NCI-H2029 treated with DMSO at 0.1 percent for 48 hours (cell line): ENCODE data around the gene OSBP2.
A peak's percentile ranks its signal among the peaks of the same experiment; 100 is the strongest.
"Not testable (repeated sequence)": the region's sequence is repeated elsewhere in the genome, so short reads cannot be mapped to it uniquely, and the experiment has no call there.

Experiments used
- DNase-seq: peaks from one replicate; lab custom pipeline; 2025; lab: John Stamatoyannopoulos, UW

OSBP2 gene

DNA sequence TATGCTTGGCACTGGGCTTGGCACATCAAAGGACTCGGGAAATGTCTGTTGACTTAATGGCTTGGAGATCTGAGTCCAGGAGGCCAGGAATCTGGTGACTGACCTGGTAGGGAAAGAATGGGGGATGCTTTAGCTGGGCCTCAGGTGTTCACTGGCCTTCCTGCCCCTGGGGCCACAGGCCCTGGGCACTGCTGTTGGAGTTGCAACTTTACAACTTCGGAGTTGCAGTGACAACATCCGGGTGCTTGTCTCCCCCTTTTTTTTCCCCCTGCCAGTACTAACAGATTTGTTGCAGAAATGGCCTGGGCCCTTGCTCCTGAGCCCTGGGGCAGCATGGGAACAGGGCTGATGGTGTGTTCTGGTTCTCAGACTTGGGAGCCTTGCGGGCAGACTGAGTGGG lies 23.8 kb downstream of the OSBP2 start:
- no peak for DNase-seq

DNA sequence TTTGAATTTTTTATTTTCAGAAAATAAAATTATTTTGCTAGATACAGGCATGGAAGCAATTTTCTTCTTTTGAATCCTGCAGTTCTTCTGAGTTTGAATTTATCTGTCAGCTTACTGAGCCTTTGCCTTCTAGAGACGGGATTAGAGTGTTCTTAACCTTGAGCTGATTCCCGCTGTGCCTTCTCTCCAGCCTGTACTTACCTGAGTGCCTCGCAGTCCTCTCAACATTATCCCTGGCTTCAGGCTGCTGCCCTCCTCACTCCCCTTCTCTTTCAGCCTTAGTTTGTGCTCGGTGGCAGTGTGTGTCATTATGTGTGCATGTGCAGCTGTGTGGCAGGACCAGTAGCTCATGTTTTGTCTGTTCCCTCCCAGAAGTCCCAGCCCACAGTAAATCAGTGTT lies 24.3 kb downstream of the OSBP2 start:
- DNase-seq: no peak

DNA sequence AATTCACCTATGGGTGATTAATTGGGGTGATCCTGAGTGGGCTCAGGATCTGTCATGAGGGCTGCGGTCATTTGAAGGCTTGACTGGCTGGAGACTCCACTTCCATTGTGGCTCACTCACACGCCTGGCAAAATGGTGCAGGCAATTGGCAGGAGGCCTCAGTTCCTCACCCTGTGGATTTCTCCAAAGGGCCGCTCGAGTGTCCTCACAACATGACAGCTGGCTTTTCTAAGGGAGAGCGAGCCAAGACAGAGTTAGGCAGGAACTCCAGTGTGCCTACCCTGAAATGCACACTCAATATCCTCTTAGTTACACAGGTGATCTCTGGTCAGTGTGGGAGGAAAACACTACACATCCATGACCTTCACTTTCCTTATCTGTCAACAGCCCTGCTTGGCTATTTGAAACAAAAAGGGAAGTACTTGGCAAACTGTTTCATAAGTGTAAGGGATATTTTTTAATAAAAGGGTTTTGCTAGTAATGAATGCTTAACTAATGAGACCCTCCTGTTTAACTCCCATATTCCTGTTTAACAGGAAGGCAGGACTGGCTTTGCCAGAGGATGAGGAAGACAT lies 25.7 kb downstream of the OSBP2 start:
- no peak for DNase-seq

DNA sequence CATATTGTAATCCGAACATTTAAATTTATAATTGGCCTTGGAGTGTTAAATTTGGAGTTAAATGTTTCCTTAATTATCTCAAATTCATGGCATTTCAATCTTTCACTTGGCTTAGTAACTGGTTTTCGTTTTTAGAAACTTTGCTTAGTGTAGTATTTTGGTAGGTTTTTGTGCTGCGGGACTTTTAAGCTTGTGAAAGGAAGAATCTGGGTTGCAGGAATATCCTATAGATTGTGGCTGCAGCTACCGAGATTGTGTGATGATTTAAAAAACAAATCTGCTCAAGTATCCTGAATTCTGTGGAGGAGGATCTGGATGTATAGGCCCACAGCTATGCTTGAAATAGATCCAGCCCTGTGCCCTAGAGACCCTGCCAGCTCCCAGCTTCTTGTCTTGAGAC lies 27.1 kb downstream of the OSBP2 start:
- no peak for DNase-seq

DNA sequence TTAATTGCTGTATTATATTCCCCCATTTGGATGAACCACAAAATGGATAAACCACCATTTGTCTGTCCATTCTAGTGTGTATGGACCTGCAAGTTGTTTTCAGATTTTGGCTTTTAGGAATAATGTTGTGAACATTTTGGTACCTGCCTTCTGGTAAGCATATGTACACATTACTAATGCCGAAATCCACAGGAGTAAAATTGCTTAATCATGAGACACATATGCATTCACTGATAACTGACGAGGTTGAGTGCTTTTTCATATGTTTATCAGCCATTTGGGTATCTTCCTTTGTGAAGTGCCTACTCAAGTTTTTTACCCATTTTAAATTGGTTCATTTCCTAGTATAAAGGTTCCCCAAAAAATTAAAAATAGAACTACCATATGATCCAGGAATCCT lies 34.2 kb downstream of the OSBP2 start:
- DNase-seq: no peak

DNA sequence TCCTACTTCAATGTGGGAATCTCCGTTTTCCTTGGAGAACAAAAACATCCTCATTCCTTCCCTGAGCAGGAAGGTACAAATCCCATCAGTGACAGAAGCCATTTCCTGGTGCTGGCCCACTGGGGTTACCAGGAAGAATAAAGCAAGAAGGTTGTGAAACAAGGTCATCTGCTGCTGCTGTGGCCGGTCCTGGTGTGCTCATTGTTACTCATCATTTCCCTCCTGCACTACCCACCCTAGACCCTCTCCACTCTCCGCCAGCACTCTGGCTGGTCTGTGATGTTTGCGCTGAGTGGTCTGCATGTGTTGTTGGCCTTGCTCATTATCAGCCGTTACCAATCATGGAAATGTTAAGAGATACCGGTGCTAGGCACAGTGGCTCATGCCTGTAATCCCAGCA lies 37.0 kb downstream of the OSBP2 start:
- DNase-seq: no peak

DNA sequence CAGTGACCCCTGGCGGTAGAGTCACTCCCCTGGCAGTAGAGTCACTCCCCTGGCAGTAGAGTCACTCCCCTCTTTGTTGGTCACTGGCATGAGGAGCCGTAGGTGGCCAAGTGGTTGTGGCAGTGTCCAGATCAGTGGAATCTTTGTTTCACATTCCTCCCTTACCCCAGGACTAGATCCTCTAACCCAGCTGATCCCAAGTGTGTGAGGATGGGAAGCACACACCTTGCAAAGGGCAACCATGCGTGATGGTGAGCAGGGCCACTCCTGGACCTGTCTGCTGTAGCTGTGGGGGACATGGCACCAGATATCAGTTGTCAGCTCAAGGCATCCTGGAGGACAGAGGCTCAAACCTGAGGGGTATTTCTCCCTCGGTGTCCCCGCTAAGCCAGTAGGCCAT lies 37.8 kb downstream of the OSBP2 start:
- no peak for DNase-seq

DNA sequence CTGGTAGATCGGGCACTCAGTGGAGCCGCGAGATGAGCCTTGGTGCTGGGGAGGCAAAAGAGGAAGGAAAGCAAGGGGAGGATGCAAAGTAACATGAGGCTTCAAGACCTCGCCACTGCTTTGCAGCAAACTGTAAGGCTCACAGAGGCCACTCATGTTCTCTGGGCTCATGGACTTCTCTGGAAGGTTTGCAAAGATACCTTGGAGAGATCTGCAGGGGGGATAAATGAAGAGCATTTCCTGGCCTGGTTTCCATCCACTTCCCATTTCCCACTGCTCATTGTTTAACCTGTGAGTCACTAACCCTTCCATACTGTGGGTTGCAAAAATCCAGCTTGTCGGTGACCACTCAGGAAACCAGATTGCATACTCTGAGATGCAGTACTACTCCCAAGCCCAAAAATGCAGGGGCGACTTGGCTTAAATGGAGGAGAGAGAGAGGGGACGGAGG lies 38.5 kb downstream of the OSBP2 start:
- DNase-seq: no peak

DNA sequence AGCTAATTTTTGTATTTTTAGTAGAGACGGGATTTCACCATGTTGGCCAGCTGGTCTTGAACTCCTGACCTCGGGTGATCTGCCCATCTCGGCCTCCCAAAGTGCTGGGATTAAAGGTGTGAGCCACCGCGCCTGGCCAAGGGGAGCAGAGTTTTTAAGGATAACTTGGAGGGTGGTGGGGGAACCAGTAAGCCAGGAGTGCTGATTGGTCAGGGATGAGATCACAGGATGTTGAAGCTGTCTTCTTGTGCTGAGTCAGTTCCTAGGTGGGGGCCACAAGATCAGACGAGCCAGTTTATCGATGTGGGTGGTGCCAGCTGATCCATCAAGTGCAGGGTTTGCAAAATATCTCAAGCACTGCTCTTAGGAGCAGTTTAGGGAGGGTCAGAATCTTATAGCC lies 45.3 kb downstream of the OSBP2 start:
- DNase-seq: not testable (repeated sequence)

DNA sequence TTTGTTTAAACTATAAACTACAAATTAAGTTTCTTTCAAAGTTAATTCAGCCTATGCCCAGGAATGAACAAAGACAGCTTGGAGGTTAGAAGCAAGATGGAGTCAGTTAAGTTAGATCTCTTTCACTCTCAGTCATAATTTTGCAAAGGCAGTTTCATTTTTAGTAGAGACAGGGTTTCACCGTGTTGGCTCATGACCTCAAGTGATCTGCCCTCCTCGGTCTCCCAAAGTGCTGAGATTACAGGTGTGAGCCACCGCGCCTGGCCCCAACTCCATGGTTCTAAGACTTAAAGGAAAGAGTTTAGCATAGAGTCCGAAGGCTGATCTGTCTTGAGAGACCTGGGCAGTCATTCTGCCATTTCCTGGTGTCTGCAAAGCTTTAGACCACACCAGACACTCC lies 45.8 kb downstream of the OSBP2 start:
- DNase-seq: not testable (repeated sequence)

DNA sequence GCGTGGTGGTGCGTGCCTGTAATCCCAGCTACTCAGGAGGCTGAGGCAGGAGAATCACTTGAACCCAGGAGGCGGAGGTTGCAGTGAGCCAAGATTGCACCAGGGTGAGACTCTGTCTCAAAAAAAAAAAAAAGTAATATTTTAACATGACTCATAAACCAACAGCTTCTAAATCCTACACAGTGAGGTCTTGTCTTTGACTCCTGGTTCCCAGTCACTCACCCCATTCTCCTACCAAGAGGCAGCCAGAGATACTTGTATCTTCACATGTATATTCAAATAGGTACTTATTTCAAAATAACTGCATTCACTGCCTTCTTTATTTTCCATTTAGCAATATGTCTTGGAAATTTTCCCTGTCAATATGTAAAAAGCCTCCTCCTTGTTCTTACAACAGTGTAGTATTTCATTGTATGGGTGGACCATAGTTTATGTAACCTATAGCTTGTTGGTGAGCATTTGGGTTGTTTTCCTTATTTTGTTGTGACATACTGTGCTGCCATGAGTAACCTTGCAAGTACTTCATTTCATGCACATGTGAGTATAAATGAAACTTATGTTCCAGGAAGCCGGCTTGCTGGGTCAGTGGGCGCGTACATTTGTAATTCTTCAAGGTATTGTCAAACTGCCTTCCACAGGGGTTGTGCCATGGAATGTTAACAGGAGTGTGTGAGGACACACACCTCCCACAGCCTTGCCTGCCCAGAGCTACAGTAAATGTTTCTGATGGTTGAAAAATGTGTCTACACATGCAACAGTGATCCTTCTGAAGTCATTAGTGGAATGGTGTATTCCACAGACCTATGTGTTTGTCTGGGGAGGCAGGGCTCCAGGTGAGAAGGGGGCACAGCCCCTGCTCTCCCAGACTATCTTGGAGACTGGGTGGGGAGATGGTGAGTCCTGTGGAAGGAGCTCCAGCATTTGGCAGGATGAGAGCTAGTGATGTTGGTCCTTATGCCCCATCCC lies 47.9 kb downstream of the OSBP2 start:
- no peak for DNase-seq

DNA sequence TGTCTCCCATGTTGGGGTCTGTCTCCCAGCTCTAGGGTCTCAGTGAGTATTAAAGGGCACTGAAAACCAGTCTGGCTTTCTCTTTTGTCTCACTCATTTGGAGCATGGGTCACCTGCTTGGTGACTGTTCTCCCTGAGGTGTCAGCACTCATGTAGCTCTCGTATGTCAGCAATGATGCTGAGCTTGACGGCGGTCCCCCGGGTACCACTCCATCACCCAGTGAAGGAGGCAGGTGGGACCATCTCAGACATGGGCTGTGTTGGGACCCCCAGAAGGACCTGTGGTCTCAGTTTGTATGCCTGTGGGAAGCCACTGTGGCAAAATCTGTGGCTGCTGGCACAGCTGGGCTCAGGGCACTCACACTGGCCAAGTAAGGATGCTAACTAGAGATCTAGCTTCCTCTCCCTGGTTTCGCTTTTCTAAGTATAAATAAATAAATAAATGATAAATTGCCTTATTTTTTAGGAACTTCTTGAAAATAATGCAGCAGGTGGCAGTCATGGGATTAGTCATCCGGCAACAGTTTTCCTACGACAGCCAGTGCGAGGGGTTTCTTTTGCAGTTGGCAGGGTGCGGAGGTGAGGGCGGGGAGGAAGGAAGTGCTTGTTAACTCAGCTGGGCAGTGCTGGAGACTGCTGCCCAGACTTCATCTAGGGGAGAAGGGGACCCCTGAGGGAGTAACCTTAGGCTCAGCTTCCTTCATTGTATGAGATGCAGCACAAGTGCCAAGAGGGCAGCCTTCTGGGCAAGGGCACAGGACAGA lies 48.8 kb downstream of the OSBP2 start:
- DNase-seq: no peak

DNA sequence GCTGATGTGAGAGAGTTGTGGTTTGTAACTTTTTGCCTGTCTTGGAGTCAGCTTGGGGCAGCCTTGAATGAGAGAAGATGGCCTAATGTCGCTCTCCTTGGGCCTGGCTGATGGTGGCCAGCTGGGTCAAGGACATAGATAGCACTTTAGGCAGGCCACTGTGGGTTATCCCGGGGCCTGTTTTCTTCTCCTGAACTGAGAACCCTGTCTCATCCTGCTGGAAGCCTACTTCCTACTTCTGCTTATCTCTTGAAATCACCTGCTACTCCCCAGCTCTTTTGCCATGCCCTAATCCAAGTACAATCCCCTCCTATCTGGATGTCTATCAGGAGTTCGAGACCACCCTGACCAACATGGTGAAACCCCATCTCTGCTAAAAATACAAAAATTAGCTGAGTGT lies 49.5 kb downstream of the OSBP2 start:
- DNase-seq: no peak

DNA sequence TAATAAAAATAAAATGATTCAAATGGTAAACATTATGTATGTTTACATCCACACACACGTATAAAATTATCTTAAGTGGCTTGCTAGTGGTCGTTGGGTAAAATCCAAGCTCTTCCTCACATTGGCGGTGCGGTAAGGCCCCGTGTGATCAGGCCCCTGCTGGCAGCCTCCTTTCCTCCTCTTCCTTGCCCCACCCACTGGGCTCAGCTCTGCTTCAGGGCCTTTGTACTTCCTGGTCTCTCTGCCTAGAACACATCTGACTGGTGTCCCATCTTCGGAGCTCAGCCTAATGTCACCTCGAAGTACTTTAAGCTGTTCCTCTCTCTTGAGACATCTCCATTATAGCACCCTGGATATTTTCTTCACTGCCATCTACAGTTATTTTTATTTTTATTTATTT lies 52.8 kb downstream of the OSBP2 start:
- no peak for DNase-seq

DNA sequence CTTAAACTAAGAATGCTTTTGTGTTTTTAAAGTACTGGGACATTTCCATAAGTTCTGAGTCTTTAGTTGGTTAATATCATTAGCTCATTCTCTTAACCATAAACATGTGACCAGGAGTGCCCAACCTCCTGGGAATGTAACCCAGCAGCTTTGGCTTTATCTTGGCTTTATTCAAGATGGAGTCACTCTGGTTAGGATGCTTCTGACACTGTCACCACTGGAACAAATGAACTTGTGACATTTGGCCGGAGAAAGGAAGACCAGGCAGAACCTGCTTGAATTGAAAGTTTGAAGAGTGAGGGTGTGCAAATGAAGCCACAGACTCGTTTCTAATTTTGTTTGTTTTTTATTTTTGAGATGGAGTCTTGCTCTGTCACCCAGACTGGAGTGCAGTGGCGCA lies 54.6 kb downstream of the OSBP2 start:
- no peak for DNase-seq

DNA sequence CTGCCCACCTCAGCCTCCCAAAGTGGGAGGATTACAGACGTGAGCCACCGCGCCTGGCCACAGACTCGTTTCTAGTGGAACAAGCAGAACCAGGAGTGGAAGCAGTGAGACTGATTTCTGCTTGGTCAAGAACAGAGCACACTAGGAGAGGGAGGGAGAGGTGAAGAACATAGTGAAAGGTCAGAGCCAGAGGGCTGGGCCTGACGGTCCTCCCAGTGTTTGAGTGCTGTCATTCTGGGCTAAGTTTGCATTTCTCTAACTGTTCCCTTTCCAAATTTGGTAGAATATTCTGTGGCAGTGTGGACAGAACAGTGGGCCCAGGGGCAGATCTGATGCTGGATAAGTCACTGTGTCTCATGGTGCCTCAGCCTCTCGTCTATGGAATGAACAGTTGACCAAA lies 55.2 kb downstream of the OSBP2 start:
- no peak for DNase-seq

DNA sequence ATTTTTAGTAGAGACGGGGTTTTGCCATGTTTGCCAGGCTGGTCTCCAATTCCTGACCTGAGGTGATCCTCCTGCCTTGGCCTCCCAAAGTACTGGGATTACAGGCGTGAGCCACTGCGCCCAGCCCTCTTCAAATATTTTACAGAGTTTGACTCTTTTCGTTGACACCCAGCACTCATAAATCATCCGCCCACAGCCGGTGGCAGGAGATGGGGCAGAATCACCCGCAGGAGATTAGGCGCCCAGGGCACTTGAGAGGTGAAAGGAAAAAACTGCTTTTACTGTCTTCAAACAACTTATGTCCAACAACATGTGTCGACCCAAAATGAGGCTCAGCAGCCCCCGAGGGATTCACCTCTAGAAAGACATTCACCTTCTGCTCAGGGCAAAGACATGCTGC lies 56.9 kb downstream of the OSBP2 start:
- no peak for DNase-seq

DNA sequence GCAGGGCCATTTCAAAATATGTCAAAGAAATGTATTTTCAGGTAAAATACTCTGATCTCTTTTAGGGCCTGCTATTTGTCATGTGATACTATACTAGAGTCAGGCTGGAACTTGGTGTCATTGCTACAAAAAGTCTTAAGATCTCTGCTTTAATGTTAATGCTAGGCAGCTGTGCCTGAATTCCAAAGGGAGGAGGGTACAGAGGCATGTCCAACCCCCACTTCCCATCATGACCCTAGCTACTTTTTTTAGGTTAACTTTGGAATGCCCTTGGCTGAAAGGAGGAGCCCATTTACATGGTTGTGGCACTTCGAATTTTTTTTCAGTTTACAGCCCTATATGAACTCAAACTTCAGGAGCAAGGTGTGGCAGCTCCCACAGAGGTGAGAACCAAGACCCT lies 58.1 kb downstream of the OSBP2 start:
- DNase-seq: no peak

DNA sequence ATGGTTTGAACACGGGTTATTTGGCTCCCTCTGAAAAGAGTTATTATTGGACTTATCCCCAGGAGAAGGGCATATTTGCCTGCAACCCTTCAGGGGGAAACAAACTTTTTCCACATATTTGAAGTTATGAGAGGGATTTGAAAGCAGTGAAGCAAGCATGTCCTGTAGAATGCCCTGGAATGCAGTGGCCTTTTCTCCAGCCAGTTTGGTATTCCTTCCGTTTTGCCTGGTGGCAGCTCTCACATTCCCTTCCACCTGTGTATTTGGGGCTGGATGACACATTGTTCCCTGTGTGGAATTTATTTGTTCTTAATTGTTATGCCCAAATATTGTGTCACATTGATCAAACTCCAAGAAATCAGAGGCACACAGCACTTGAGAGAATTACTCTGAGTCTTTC lies 59.0 kb downstream of the OSBP2 start:
- DNase-seq: no peak

DNA sequence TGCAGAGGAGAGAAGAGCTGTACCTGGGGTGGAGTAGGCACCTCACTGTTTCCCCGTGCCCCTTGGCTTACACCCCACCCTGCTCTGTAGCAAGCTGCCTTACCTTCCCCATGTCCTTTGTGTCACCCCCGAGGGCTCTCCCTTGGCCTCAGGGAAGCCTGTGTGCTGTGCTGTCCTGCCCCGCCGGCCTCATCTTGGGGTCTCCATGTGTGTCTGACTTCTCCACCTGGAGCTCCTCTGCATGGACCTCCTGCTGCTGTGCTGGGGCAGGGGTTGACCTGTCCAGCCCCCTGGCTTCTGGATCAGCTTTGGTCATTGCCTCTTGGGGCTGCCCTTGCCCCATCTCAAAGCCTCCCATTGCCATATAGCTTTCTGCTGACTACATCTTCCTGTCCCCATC lies 59.8 kb downstream of the OSBP2 start:
- DNase-seq: no peak

DNA sequence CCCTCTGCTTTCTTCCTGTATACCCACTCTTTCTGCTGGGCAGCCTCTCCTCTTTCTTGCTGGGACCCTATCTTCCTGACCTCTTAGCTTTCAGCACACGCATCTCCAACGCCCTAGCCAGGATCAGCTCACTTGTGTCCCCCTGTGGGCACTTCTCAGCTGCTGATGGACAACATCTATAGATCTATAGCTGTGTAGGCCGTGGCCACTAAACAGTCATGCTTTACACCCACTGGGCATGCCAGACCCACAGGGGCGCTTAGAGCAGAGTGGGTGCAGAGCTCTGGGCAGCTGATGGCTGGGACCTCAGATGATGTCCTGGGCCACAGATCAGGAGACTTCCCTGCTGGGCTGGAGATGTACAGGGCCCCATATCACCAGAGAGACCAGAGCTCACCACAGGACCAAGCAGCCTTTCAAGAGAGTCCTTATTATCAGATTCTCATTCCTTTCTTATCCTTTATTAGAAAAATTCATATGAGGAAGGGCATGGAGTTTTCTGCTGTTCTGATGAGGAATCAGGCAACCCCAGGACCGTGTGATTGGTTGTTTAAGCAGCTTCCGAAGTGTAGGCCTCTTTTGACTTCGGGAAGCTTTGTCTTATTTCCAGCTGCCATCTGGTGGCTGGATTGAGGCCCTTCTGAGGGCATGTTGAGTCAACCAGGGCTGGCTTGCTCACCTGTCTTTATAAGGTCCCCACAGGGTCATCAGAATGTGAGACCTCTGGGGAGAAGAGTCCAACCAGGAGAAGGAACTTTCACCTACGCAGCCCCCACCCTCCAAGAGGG lies 60.5 kb downstream of the OSBP2 start:
- peak; percentile 14 for DNase-seq

DNA sequence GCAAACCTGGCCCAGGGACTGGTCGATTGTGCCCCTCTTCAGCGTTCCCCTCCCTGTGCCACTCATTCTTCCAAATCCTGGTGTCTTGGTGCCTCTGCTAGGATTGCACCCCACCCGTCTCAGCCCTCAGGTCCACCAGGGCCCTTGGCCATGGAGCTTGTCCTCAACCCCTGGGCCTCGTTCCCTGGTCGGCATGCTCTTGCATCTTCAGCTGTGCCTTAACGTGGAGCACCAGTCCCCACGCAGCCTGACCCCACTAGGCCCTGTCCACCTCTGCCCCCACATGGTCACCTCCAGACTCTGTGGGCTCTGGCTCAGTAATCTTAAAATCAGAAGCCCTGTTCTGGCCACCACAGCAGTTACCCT lies 61.1 kb downstream of the OSBP2 start:
- DNase-seq: no peak
